Ovary (tissue), 3 donors: ENCODE measurements around the gene ANK3.

ENCODE experiments used
- CTCF ChIP-seq, 3 donors: fragments of 450-650 bp in 2 of 3; fragments of 200-600 bp in 1 of 3; IDR thresholded peaks; one replicate each; pipeline versions ENCODE4 v1.5.1 to v1.8.0; 2016 to 2022; ENCODE audit warnings: antibody characterized with exemption in 3 of 3, mild to moderate bottlenecking in 1 of 3
- POLR2A ChIP-seq: fragments of 450-650 bp; IDR thresholded peaks from one replicate; pipeline ENCODE4 v1.6.1; 2017; ENCODE audit warnings: antibody characterized with exemption, mild to moderate bottlenecking, moderate library complexity
- donor health status: DM: no; HTN: no; CAD: no.

DNA sequence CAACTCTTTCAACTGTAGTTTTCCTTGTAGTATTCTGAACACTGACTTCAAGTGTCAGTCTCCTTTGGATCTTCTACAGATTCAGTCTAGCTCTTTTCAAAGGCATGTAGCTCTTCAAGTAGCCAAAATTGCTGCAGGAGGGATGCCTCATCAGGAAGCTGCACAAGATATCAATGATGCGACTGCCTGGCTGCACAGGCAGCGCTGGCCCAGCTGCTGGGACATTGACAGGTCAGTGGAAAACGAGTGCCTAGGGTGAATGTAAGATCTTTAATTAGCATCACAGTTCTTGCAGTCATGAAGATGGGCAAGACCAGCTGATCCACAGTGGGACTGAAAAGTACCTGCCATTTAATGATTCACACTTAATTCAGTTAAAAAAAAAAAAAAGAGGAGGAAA is 167.6 kb downstream of the ANK3 start:
- TF ChIP-seq POLR2A (no peak), CTCF (IDR thresholded peaks at IDR 0.05) (no peak)
